Endothelial cell of umbilical vein (primary cell): ENCODE results near the gene SPIRE1.

ENCODE experiments used
- CTCF ChIP-seq, 2 donors: IDR thresholded peaks; 1 replicate in 1 of 2; 2 replicates in 1 of 2; pipeline ENCODE4 v1.5.1; 2011; ENCODE audit warnings: low read length in 2 of 2, mild to moderate bottlenecking in 2 of 2, moderate library complexity in 2 of 2, control low read depth in 1 of 2, inconsistent platforms in 1 of 2, low read depth in 1 of 2; ENCODE audit not compliant: insufficient read depth in 1 of 2; ENCODE audit errors: extremely low read depth in 1 of 2
- EZH2 ChIP-seq: IDR thresholded peaks from 2 replicates; pipeline ENCODE4 v1.6.1; 2012; ENCODE audit warnings: borderline replicate concordance, low read depth, mild to moderate bottlenecking, moderate library complexity, low read length, inconsistent platforms; ENCODE audit not compliant: severe bottlenecking
- FOS ChIP-seq: IDR thresholded peaks from 2 replicates; pipeline ENCODE4 v1.6.1; 2011; ENCODE audit warnings: mild to moderate bottlenecking, low read length, moderate library complexity, borderline replicate concordance; ENCODE audit not compliant: insufficient read depth
- GATA2 ChIP-seq: IDR thresholded peaks from 2 replicates; pipeline ENCODE4 v1.7.0; 2011; ENCODE audit warnings: low read depth, mild to moderate bottlenecking, moderate library complexity, mixed read lengths, low read length; ENCODE audit not compliant: insufficient read length, insufficient read depth
- JUN ChIP-seq: IDR thresholded peaks from 2 replicates; pipeline ENCODE4 v1.6.1; 2011; ENCODE audit warnings: borderline replicate concordance, low read depth; ENCODE audit not compliant: insufficient read length, insufficient read depth
- MAX ChIP-seq: IDR thresholded peaks from 2 replicates; pipeline ENCODE4 v1.6.1; 2011; ENCODE audit not compliant: insufficient read depth, insufficient read length
- POLR2A ChIP-seq: IDR thresholded peaks from 2 replicates; pipeline ENCODE4 v1.6.1; 2012; ENCODE audit warnings: low read depth, mild to moderate bottlenecking, control low read depth, low read length
- POLR2AphosphoS5 ChIP-seq: IDR thresholded peaks from 2 replicates; pipeline ENCODE4 v1.6.1; 2012; ENCODE audit warnings: low read depth, mild to moderate bottlenecking, control low read depth, low read length, moderate library complexity; ENCODE audit not compliant: insufficient read depth

- TF ChIP-seq CTCF (IDR thresholded peaks at IDR 0.05; ENCODE audit: extremely low read depth in 1 of 2, insufficient read depth in 1 of 2, low read depth in 1 of 2, low read length in 2 of 2) (no peak), JUN (no peak), MAX (no peak), POLR2A (no peak), EZH2 (no peak), POLR2AphosphoS5 (no peak), GATA2 (no peak), FOS (no peak)
Measured at GRCh38 chr18:12468445-12468844, 189.5 kb downstream of the SPIRE1 start.
